ENCODE results near the gene ABCG2. TPM values are rescaled to one million over a fixed set of nuclear protein-coding genes. Genes with fewer than 3 reads are reported as not detected.

The ABCG2 gene
- total RNA-seq, 2 donors from 2014 or later: 0.31 to 4.0 TPM

- peaks cover 25% of the 10 kb centered on the region for H3K27me3 ChIP-seq (ENCODE audit: control insufficient read depth, insufficient read depth, low read length, poor library complexity, severe bottlenecking)
- WGBS, 2 experiments (ENCODE audit: insufficient coverage in 1 of 2, insufficient read length in 1 of 2): 87 to 88% methylated on average over 2 to 4 of the region's 4 CpGs
- no peak overlapping the region for H3K27ac ChIP-seq (ENCODE audit: low read depth, low read length)
- Mint-ChIP-seq H3K27me3 (ENCODE audit: insufficient read depth) (peaks cover 11% of the 10 kb centered on the region), H3K4me1 (peaks cover 19% of the 10 kb centered on the region), H3K9me3 (no peaks in the 10 kb centered on the region), H3K27ac (no peak overlapping the region), H3K4me3 (peak overlapping the region; percentile 7), H3K36me3 (ENCODE audit: low read depth) (no peaks in the 10 kb centered on the region)
- H3K4me1 ChIP-seq (ENCODE audit: control insufficient read depth, insufficient read depth, low read length): peaks cover 7% of the 10 kb centered on the region
- no peaks in the 10 kb centered on the region for H3K36me3 ChIP-seq (ENCODE audit: control insufficient read depth, insufficient read depth, low read length)
- H3K9ac ChIP-seq (ENCODE audit: extremely low read depth, low read length, poor library complexity, severe bottlenecking): no peak overlapping the region
- no peak for TF ChIP-seq CTCF (conservative IDR thresholded peaks at IDR 0.05)
- no peak overlapping the region for H3K4me3 ChIP-seq (ENCODE audit: low read length)
- no peaks in the 10 kb centered on the region for H3K9me3 ChIP-seq (ENCODE audit: control insufficient read depth, low read length)
- DNase-seq: no peak
Measured at GRCh38 chr4:88196523-88197185, 38.2 kb upstream of the ABCG2 start.

DNA sequence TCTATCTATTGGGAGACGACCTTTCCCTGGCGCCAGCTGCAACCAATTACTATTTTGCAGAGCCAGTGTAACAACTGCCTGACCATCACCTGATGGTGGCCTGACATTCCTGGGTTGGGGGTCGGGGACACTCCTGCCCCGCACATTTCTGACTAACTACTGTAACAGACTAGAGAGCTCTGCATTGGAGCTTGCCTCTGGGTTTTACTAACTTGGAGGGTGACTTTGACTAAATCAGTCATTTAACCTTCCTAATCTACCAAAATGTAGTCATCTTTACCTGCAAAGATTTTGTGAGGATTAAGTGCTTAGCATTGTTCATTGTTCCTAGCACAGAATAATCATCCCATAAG, 37.5 kb upstream of the ABCG2 start:
- peak; percentile 92 for DNase-seq
- Histone ChIP-seq H3K4me1 (ENCODE audit: control insufficient read depth, insufficient read depth, low read length) (peaks cover 7% of the 10 kb centered on the region), H3K4me3 (ENCODE audit: low read length) (no peak overlapping the region), H3K36me3 (ENCODE audit: control insufficient read depth, insufficient read depth, low read length) (no peaks in the 10 kb centered on the region), H3K27me3 (ENCODE audit: control insufficient read depth, insufficient read depth, low read length, poor library complexity, severe bottlenecking) (peaks cover 31% of the 10 kb centered on the region), H3K9me3 (ENCODE audit: control insufficient read depth, low read length) (no peaks in the 10 kb centered on the region), H3K9ac (ENCODE audit: extremely low read depth, low read length, poor library complexity, severe bottlenecking) (no peak overlapping the region), H3K27ac (ENCODE audit: low read depth, low read length) (no peak overlapping the region)
- H3K27ac Mint-ChIP-seq: peak overlapping the region; percentile 53
- H3K27me3 Mint-ChIP-seq (ENCODE audit: insufficient read depth): peaks cover 17% of the 10 kb centered on the region
- H3K36me3 Mint-ChIP-seq (ENCODE audit: low read depth): no peaks in the 10 kb centered on the region
- H3K4me1 Mint-ChIP-seq: peaks cover 19% of the 10 kb centered on the region
- no peaks in the 10 kb centered on the region for H3K9me3 Mint-ChIP-seq
- 72 to 84% methylated on average over 3 to 4 of the region's 4 CpGs for WGBS, 2 experiments (ENCODE audit: insufficient coverage in 1 of 2, insufficient read length in 1 of 2)
- peak overlapping the region; percentile 7 for H3K4me3 Mint-ChIP-seq
- TF ChIP-seq CTCF (conservative IDR thresholded peaks at IDR 0.05): no peak

- Histone ChIP-seq H3K4me1 (ENCODE audit: control insufficient read depth, insufficient read depth, low read length) (peaks cover 7% of the 10 kb centered on the region), H3K27ac (ENCODE audit: low read depth, low read length) (no peak overlapping the region), H3K27me3 (ENCODE audit: control insufficient read depth, insufficient read depth, low read length, poor library complexity, severe bottlenecking) (peaks cover 36% of the 10 kb centered on the region), H3K9ac (ENCODE audit: extremely low read depth, low read length, poor library complexity, severe bottlenecking) (no peak overlapping the region), H3K36me3 (ENCODE audit: control insufficient read depth, insufficient read depth, low read length) (no peaks in the 10 kb centered on the region), H3K9me3 (ENCODE audit: control insufficient read depth, low read length) (no peaks in the 10 kb centered on the region), H3K4me3 (ENCODE audit: low read length) (no peak overlapping the region)
- Mint-ChIP-seq H3K4me3 (no peak overlapping the region), H3K36me3 (ENCODE audit: low read depth) (no peaks in the 10 kb centered on the region), H3K27ac (no peak overlapping the region), H3K27me3 (ENCODE audit: insufficient read depth) (peaks cover 19% of the 10 kb centered on the region), H3K9me3 (no peaks in the 10 kb centered on the region), H3K4me1 (peaks cover 19% of the 10 kb centered on the region)
- no peak for TF ChIP-seq CTCF (conservative IDR thresholded peaks at IDR 0.05)
- WGBS, 2 experiments (ENCODE audit: insufficient coverage in 1 of 2, insufficient read length in 1 of 2): 80 to 91% methylated on average over 8 of the region's 8 CpGs
- DNase-seq: no peak
Measured at GRCh38 chr4:88195328-88196012, 37.0 kb upstream of the ABCG2 start.
